DND-41 (cell line): ENCODE results near the gene PEX5L.

Source experiments
- ATAC-seq: fragments of 200-7000 bp; cut with Tn5 transposase; 3 replicates; pipeline ENCODE4 v1.9.1; 2021; ENCODE audit warnings: low read depth; ENCODE audit not compliant: insufficient read depth
- DNase-seq: peaks from one replicate; pipeline ENCODE4 v3.0.0-alpha.2; 2020
- H2AFZ ChIP-seq: 2 replicates; pipeline ENCODE4 v1.6.0; 2012; ENCODE audit warnings: low read depth, low read length
- H3K27ac ChIP-seq: 2 replicates; pipeline ENCODE4 v1.5.1; 2012; ENCODE audit warnings: low read length, inconsistent platforms
- H3K27me3 ChIP-seq: fragments of 200-600 bp; sonication (generic); 2 replicates; pipeline ENCODE4 v1.6.0; 2012; ENCODE audit warnings: low read length, mild to moderate bottlenecking, inconsistent platforms; ENCODE audit not compliant: insufficient read depth, poor library complexity
- H3K36me3 ChIP-seq: 2 replicates; pipeline ENCODE4 v1.5.1; 2012; ENCODE audit warnings: low read length, inconsistent platforms; ENCODE audit not compliant: insufficient read depth
- H3K4me1 ChIP-seq: 2 replicates; pipeline ENCODE4 v1.5.1; 2012; ENCODE audit warnings: mild to moderate bottlenecking, low read length; ENCODE audit not compliant: insufficient read depth
- H3K4me2 ChIP-seq: 2 replicates; pipeline ENCODE4 v1.6.0; 2012; ENCODE audit warnings: mild to moderate bottlenecking, moderate library complexity, low read length, inconsistent platforms; ENCODE audit not compliant: insufficient read depth
- H3K4me3 ChIP-seq, 2 experiments: fragments of 200-600 bp in 1 of 2; shearing (Covaris generic) in 1 of 2; 2 replicates each; pipeline ENCODE4 v1.5.1; 2012 to 2016; ENCODE audit warnings: inconsistent platforms in 2 of 2, low read length in 2 of 2, mild to moderate bottlenecking in 2 of 2, low read depth in 1 of 2, moderate library complexity in 1 of 2
- H3K79me2 ChIP-seq: 2 replicates; pipeline ENCODE4 v1.6.0; 2012; ENCODE audit warnings: low read length, inconsistent platforms; ENCODE audit not compliant: insufficient read depth
- H3K9ac ChIP-seq: 2 replicates; pipeline ENCODE4 v1.6.0; 2012; ENCODE audit warnings: low read depth, mild to moderate bottlenecking, inconsistent platforms, low read length, moderate library complexity
- H3K9me3 ChIP-seq: 2 replicates; pipeline ENCODE4 v1.5.1; 2012; ENCODE audit warnings: low read length, moderate library complexity, mild to moderate bottlenecking, inconsistent platforms; ENCODE audit not compliant: insufficient read depth, severe bottlenecking
- H4K20me1 ChIP-seq: 2 replicates; pipeline ENCODE4 v1.6.0; 2012; ENCODE audit warnings: low read length; ENCODE audit not compliant: insufficient read depth
- EZH2 ChIP-seq: IDR thresholded peaks from 3 replicates; pipeline ENCODE4 v1.6.1; 2012; ENCODE audit warnings: borderline replicate concordance, low read depth, mild to moderate bottlenecking, moderate library complexity, low read length, inconsistent platforms; ENCODE audit not compliant: severe bottlenecking
- TF ChIP-seq, protein P1 (sequence below): IDR thresholded peaks from 2 replicates; pipeline ENCODE4 v1.5.1; 2012; ENCODE audit warnings: borderline replicate concordance, low read length, moderate library complexity, mild to moderate bottlenecking; ENCODE audit not compliant: poor library complexity, severe bottlenecking; ENCODE audit errors: extremely low read depth

Gene PEX5L

DNA sequence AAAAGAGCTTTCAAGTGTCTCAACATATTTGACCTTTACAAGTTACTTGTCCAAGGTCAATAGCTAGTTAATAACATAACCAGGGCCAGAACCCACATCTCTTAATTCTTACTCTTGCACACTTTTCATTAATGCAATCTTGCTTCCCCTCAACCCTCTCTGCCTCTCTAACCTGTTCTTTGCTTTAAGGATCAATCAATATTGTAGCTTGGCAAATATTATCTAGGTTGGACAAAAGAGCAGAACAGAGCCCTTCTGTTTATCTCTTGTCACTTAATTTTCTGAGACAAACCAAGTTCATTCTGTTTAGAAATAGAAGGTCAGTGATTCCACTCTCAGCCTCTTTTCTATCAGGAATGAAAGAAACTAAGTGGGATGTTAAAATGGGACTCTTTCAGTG is 203.4 kb downstream of the PEX5L start:
- H3K79me2 ChIP-seq = no peaks in the 10 kb centered on the region
- no peaks in the 10 kb centered on the region for H3K4me1 ChIP-seq
- H3K9ac ChIP-seq = no peak overlapping the region
- no peak overlapping the region for H3K4me2 ChIP-seq
- no peaks in the 10 kb centered on the region for H4K20me1 ChIP-seq
- ATAC-seq = no peak
- no peaks in the 10 kb centered on the region for H3K9me3 ChIP-seq
- no peaks in the 10 kb centered on the region for H3K27me3 ChIP-seq
- no peak overlapping the region for H3K4me3 ChIP-seq
- H3K27ac ChIP-seq = no peak overlapping the region
- no peak for TF ChIP-seq EZH2
- TF ChIP-seq, protein P1, sequence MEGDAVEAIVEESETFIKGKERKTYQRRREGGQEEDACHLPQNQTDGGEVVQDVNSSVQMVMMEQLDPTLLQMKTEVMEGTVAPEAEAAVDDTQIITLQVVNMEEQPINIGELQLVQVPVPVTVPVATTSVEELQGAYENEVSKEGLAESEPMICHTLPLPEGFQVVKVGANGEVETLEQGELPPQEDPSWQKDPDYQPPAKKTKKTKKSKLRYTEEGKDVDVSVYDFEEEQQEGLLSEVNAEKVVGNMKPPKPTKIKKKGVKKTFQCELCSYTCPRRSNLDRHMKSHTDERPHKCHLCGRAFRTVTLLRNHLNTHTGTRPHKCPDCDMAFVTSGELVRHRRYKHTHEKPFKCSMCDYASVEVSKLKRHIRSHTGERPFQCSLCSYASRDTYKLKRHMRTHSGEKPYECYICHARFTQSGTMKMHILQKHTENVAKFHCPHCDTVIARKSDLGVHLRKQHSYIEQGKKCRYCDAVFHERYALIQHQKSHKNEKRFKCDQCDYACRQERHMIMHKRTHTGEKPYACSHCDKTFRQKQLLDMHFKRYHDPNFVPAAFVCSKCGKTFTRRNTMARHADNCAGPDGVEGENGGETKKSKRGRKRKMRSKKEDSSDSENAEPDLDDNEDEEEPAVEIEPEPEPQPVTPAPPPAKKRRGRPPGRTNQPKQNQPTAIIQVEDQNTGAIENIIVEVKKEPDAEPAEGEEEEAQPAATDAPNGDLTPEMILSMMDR = no peak
- H3K36me3 ChIP-seq = peaks cover 48% of the 10 kb centered on the region
- H2AFZ ChIP-seq = no peak overlapping the region
- no peak for DNase-seq

DNA sequence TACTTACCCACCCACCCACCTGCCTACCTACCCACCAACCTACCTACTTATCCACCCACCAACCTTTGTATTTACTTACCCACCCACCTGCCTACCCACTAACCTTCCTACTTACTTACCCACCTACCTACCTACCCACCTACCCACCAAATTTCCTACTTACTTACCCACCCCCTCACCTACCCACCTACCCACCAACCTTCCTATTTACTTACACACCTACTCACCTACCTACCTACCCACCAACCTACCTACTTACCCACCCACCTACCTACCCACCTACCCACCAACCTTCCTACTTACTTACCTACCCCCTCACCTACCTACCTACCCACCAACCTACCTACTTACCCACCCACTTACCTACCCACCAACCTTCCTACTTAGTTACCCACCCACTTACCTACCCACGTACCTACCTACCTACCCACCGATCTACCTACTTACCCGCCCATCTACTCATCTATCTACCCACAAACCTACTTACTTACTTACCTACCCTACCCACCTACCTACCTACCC is 204.3 kb downstream of the PEX5L start:
- Histone ChIP-seq H2AFZ (no peak overlapping the region), H3K36me3 (peaks cover 48% of the 10 kb centered on the region), H4K20me1 (no peaks in the 10 kb centered on the region), H3K27me3 (no peaks in the 10 kb centered on the region), H3K9me3 (no peaks in the 10 kb centered on the region), H3K4me2 (no peak overlapping the region), H3K4me3 (no peak overlapping the region), H3K4me1 (no peaks in the 10 kb centered on the region), H3K9ac (no peak overlapping the region), H3K27ac (no peak overlapping the region), H3K79me2 (no peaks in the 10 kb centered on the region)
- no peak for ATAC-seq
- TF ChIP-seq, protein P1 = no peak
- TF ChIP-seq EZH2 = no peak
- no peak for DNase-seq

DNA sequence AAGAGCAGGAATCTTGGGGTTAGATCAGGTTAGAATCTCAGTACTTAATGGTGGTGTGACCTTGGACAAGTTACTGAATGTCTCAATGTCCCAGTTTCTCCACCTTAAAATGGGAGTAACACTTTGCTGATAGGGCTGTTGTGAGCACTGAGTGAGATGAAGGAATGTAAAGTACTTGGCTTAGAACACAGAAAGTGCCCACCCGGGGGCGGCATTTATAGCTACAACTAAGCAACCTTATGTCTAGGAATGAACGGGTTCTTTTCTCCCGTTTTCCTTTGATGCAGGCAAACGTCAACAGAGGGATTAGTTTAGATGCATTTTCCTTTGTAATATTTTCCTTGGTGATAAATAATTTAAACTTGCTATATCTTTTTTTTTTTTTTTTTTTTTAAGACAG is 207.3 kb downstream of the PEX5L start:
- Histone ChIP-seq H2AFZ (no peak overlapping the region), H3K27ac (no peak overlapping the region), H3K36me3 (peaks cover 64% of the 10 kb centered on the region), H3K4me3 (no peak overlapping the region), H3K9ac (no peak overlapping the region), H3K9me3 (no peaks in the 10 kb centered on the region), H4K20me1 (no peaks in the 10 kb centered on the region), H3K4me2 (no peak overlapping the region), H3K4me1 (no peaks in the 10 kb centered on the region), H3K27me3 (no peaks in the 10 kb centered on the region), H3K79me2 (no peaks in the 10 kb centered on the region)
- ATAC-seq (no peak), DNase-seq (no peak)
- TF ChIP-seq, protein P1 = no peak
- TF ChIP-seq EZH2 = no peak

DNA sequence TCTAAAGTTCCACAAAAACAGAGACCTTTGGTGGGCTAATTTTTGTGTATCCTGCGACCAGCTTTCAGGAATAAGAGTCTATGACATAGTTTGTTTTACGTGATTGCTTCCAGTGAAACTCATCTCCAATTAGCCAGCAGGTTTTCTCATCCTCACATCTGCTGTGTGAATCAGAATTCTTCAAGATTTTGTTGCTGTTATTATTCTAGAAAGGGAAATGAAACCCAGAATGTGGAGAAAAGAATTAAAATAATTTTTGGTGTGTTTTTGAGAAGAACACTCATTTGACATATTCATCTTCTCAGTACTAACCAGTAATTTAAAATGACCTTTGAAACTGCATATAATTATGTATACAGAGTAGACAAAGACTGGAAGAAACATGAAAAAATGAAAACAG is 208.0 kb downstream of the PEX5L start:
- Histone ChIP-seq H3K36me3 (peaks cover 63% of the 10 kb centered on the region), H3K4me3 (no peak overlapping the region), H3K4me1 (no peaks in the 10 kb centered on the region), H3K27me3 (no peaks in the 10 kb centered on the region), H4K20me1 (no peaks in the 10 kb centered on the region), H3K9ac (no peak overlapping the region), H3K27ac (no peak overlapping the region), H3K79me2 (no peaks in the 10 kb centered on the region), H3K9me3 (no peaks in the 10 kb centered on the region), H2AFZ (no peak overlapping the region), H3K4me2 (no peak overlapping the region)
- no peak for DNase-seq
- TF ChIP-seq, protein P1 = no peak
- no peak for TF ChIP-seq EZH2
- ATAC-seq = no peak
